Spleen (tissue), 7 donors: ENCODE data around the gene SPN.
"Not testable (repeated sequence)": the region's sequence is repeated elsewhere in the genome, so short reads cannot be mapped to it uniquely, and the experiment has no call there.

Source experiments
- POLR2AphosphoS5 ChIP-seq, 3 donors: sonication (generic); formaldehyde crosslinking; IDR thresholded peaks; one replicate each; pipeline ENCODE4 v1.5.1; 2017; ENCODE audit warnings: antibody characterized with exemption in 3 of 3
- TF ChIP-seq, protein P1 (sequence below), 11 experiments: fragments of 200-600 bp in 7 of 11; fragments of 450-650 bp in 4 of 11; sonication (generic) in 4 of 11; IDR thresholded peaks in 8 of 11; conservative IDR thresholded peaks in 3 of 11; 1 replicate in 7 of 11; 2 replicates in 4 of 11; pipeline versions ENCODE4 v1.4.0 to v1.8.0; 2016 to 2021; ENCODE audit warnings: antibody characterized with exemption in 11 of 11, inconsistent platforms in 4 of 11, mild to moderate bottlenecking in 1 of 11
- donor health status: DM: no; HTN: no; CAD: no; lungs with moderate emphysema.
- donor health status: DM: no; HTN: no; CAD: no.
- donor health status: DM: no; HTN: no; CAD: no.

DNA sequence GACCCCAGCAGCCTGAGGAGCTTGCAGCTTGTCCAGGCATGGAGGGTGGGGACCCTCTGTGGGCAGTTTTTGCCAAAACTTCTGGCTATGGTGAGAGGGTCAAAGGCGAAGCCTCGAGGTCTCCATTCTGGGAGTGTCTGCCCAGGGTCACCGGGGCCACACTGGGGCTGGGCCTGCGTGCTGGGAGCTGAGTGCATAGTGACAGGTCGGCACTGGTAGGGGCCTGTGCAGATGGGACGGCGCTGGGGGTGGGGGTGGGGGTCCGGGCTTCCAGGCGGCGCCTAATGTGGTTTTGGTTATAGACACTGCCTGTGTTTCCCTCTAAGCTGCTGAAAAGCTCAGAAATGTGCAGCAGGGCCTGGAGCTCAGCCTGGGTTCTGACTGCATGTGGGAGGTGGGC lies 34.3 kb upstream of the SPN start:
- TF ChIP-seq, protein P1, sequence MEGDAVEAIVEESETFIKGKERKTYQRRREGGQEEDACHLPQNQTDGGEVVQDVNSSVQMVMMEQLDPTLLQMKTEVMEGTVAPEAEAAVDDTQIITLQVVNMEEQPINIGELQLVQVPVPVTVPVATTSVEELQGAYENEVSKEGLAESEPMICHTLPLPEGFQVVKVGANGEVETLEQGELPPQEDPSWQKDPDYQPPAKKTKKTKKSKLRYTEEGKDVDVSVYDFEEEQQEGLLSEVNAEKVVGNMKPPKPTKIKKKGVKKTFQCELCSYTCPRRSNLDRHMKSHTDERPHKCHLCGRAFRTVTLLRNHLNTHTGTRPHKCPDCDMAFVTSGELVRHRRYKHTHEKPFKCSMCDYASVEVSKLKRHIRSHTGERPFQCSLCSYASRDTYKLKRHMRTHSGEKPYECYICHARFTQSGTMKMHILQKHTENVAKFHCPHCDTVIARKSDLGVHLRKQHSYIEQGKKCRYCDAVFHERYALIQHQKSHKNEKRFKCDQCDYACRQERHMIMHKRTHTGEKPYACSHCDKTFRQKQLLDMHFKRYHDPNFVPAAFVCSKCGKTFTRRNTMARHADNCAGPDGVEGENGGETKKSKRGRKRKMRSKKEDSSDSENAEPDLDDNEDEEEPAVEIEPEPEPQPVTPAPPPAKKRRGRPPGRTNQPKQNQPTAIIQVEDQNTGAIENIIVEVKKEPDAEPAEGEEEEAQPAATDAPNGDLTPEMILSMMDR (IDR thresholded peaks at IDR 0.05 in 8 of 11, conservative IDR thresholded peaks at IDR 0.05 in 3 of 11) = not testable (repeated sequence)
- not testable (repeated sequence) for TF ChIP-seq POLR2AphosphoS5 (IDR thresholded peaks at IDR 0.05)
